ENCODE measurements around the gene C16orf74.

DNA sequence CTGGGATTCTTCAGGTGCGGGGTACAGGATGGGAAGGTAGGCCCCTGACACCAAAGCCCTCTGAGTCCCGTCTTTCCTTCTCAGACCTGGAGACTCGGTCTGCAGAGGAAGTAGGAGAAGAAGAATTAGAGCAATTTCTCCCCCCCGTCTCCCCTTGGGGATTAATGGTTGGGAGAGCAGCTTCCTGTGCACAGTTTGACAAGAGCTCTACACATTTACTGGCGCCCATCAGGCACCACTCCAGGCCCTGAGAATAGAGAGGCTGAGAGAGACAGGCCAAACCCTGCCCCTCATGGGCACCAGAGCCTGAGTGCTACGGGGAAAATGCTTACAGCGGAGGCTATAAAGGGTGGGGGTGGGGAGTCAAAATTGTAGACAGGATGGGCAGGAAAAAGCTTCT is 3.5 kb upstream of the C16orf74 start:
- TF ChIP-seq, protein P1, sequence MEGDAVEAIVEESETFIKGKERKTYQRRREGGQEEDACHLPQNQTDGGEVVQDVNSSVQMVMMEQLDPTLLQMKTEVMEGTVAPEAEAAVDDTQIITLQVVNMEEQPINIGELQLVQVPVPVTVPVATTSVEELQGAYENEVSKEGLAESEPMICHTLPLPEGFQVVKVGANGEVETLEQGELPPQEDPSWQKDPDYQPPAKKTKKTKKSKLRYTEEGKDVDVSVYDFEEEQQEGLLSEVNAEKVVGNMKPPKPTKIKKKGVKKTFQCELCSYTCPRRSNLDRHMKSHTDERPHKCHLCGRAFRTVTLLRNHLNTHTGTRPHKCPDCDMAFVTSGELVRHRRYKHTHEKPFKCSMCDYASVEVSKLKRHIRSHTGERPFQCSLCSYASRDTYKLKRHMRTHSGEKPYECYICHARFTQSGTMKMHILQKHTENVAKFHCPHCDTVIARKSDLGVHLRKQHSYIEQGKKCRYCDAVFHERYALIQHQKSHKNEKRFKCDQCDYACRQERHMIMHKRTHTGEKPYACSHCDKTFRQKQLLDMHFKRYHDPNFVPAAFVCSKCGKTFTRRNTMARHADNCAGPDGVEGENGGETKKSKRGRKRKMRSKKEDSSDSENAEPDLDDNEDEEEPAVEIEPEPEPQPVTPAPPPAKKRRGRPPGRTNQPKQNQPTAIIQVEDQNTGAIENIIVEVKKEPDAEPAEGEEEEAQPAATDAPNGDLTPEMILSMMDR (IDR thresholded peaks at IDR 0.05) = no peak
- TF ChIP-seq POLR2A (IDR thresholded peaks at IDR 0.05) = no peak
